Measurements from ENCODE around the gene SPO11. TPM values are rescaled to one million over a fixed set of nuclear protein-coding genes. Genes with fewer than 3 reads are reported as not detected.
A peak's percentile ranks its signal among the peaks of the same experiment; 100 is the strongest.

The SPO11 gene
- polyA plus RNA-seq, 5 donors = not detected

DNA sequence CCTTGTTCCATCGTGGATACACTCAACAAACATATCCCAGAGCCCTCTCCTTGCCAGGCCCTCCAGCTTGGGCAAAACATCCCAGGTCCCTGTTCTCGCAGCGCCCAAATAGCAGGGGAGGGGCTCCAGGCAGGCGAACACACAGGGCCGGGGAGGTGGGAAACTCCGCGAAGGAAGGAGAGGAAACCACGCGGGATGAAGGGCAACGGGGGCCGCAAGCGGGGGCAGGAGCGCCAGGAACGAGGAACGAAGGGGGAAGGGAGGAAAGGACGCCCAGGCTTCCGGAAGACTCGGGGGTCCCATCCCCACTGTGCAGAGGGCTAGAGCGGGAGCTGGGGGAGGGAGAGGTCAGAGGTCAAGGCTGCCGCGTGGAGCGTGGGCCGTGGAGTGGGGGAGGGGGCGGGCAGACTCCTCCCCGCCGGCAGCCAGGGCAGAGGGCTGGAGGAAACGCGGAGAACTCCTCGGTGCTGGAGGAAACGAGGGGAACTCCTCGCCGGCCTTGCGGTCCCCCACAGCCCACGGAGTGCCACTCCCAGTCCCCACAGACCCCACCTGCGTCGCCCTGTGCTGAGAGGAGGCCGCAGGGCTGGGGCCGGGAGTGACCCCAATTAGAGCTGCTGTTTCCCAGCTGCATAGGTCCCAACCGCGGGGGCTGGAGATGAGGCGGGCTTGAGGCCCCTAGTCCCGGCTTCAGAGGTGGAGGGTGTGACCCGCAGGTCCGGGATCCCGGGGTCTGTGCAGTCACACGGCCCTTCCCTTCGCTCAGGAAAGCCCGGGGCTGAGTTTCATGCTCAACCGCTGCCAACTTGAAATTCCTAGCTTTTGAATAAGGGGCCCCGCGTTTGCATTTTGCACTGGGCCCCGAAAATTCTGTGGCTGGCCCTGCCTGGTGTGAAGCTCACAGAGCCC lies 60.3 kb downstream of the SPO11 start:
- no peak for DNase-seq

- DNase-seq = peak; percentile 65 to 67
These were observed 61.2 kb downstream of the SPO11 start, which contains the start of gene RBM38 for GRCh38 chr20:57390604-57391438. RBM38 (plus strand) TSS chr20:57391396; CDS start chr20:57391582, 186 bp downstream.

GRCh38 chr20:57391439-57392301 lies 62.1 kb downstream of the SPO11 start:
- no peak for DNase-seq

GRCh38 chr20:57392512-57393271 lies 63.1 kb downstream of the SPO11 start:
- no peak for DNase-seq

Other genes with a start within 250 kb of the SPO11 start
- gene BMP7, start 63.2 kb upstream of the SPO11 start, polyA plus RNA-seq (ENCODE audit: insufficient read depth in 1 of 5, insufficient read length in 5 of 5, low replicate concordance in 1 of 5) = 10 to 100 TPM; 11.1 to 18.9 (median 17.2) TPM
- 10 to 100 TPM; 43.0 to 55.2 (median 51.9) TPM for gene RAE1, start 21.5 kb downstream of the SPO11 start, polyA plus RNA-seq (ENCODE audit: insufficient read depth in 1 of 5, insufficient read length in 5 of 5, low replicate concordance in 1 of 5)
- gene RBM38, start 61.6 kb downstream of the SPO11 start, polyA plus RNA-seq (ENCODE audit: insufficient read depth in 1 of 5, insufficient read length in 5 of 5, low replicate concordance in 1 of 5) = 10 to 100 TPM; 16.8 to 33.5 (median 21.3) TPM
- under 1 TPM; 0.33 to 0.52 (median 0.50) TPM for gene CTCFL, start 195.3 kb downstream of the SPO11 start, polyA plus RNA-seq (ENCODE audit: insufficient read depth in 1 of 5, insufficient read length in 5 of 5, low replicate concordance in 1 of 5)
- under 1 TPM; 0.18 to 0.55 (median 0.22) TPM for gene PCK1, start 231.3 kb downstream of the SPO11 start, polyA plus RNA-seq (ENCODE audit: insufficient read depth in 1 of 5, insufficient read length in 5 of 5, low replicate concordance in 1 of 5)